ENCODE data around the gene TM2D3.

- TF ChIP-seq, protein P1, sequence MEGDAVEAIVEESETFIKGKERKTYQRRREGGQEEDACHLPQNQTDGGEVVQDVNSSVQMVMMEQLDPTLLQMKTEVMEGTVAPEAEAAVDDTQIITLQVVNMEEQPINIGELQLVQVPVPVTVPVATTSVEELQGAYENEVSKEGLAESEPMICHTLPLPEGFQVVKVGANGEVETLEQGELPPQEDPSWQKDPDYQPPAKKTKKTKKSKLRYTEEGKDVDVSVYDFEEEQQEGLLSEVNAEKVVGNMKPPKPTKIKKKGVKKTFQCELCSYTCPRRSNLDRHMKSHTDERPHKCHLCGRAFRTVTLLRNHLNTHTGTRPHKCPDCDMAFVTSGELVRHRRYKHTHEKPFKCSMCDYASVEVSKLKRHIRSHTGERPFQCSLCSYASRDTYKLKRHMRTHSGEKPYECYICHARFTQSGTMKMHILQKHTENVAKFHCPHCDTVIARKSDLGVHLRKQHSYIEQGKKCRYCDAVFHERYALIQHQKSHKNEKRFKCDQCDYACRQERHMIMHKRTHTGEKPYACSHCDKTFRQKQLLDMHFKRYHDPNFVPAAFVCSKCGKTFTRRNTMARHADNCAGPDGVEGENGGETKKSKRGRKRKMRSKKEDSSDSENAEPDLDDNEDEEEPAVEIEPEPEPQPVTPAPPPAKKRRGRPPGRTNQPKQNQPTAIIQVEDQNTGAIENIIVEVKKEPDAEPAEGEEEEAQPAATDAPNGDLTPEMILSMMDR (conservative IDR thresholded peaks at IDR 0.05), result no peak
- no peak for TF ChIP-seq EZH2 (IDR thresholded peaks at IDR 0.05; ENCODE audit: low read depth)
These were observed 32.7 kb upstream of the TM2D3 start for GRCh38 chr15:101684877-101685276.
